Chondrocyte (in vitro differentiated cells): ENCODE measurements around the gene CD99L2. TPM values are rescaled to one million over a fixed set of nuclear protein-coding genes. Genes with fewer than 3 reads are reported as not detected.

ENCODE experiments used
- DNase-seq: peaks from one replicate; pipeline ENCODE4 v3.0.0; 2021; ENCODE audit warnings: mixed read lengths, low spot score
- H3K27ac Mint-ChIP-seq: one replicate; pipeline ENCODE4 v1.8.0; 2021; ENCODE audit warnings: mild to moderate bottlenecking, moderate library complexity, mixed read lengths; ENCODE audit not compliant: unreplicated experiment
- H3K27me3 Mint-ChIP-seq: 2 replicates; pipeline ENCODE4 v1.8.0; 2021; ENCODE audit warnings: low read depth, mixed read lengths
- H3K36me3 Mint-ChIP-seq: 2 replicates; pipeline ENCODE4 v1.8.0; 2021; ENCODE audit warnings: low read depth, mixed read lengths
- H3K4me1 Mint-ChIP-seq: 2 replicates; pipeline ENCODE4 v1.8.0; 2021; ENCODE audit warnings: low read depth, mild to moderate bottlenecking, mixed read lengths
- H3K4me3 Mint-ChIP-seq: one replicate; pipeline ENCODE4 v1.8.0; 2021; ENCODE audit warnings: mild to moderate bottlenecking, moderate library complexity, mixed read lengths; ENCODE audit not compliant: unreplicated experiment
- H3K9me3 Mint-ChIP-seq: 2 replicates; pipeline ENCODE4 v1.8.0; 2021; ENCODE audit warnings: low read depth, mixed read lengths
- CTCF ChIP-seq: fragments of 200-600 bp; sonication (generic); IDR thresholded peaks from 2 replicates; pipeline ENCODE4 v1.5.0; 2021; ENCODE audit warnings: antibody characterized with exemption, mild to moderate bottlenecking, moderate library complexity
- total RNA-seq: library from RNA; stranded (reverse); gene quantifications from 3 replicates; pipeline ENCODE4 v1.2.1, GENCODE V29; 2021

Gene CD99L2
- total RNA-seq, 1 donor from 2014 or later: 82.1 TPM

DNA sequence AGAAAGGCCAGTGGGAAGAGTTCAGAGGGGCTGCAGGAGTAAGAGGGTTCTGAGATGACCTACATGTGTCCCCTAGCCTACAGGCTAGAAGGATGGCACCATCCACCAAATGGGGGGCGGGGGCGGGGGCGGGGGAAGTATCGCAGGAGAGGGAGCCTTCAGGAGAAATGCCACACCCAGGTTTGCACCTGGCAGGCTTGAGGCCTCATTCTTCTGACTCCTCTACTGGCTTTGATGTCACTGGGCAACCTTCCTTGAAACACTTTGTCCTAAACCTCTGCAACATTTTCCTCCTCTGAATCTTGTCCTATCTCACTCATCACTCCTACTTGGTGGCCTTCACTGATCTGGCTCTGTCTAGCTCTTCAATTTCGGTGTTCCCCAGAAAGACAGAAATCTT, 24.0 kb downstream of the CD99L2 start:
- no peak overlapping the region for H3K27ac Mint-ChIP-seq
- no peaks in the 10 kb centered on the region for H3K27me3 Mint-ChIP-seq
- H3K9me3 Mint-ChIP-seq: peaks cover 16% of the 10 kb centered on the region
- peaks cover 20% of the 10 kb centered on the region for H3K4me1 Mint-ChIP-seq
- H3K4me3 Mint-ChIP-seq: no peak overlapping the region
- peaks cover 4% of the 10 kb centered on the region for H3K36me3 Mint-ChIP-seq
- no peak for TF ChIP-seq CTCF
- DNase-seq: no peak

GRCh38 chrX:150873616-150874015, 24.9 kb downstream of the CD99L2 start:
- no peak overlapping the region for H3K4me3 Mint-ChIP-seq
- H3K4me1 Mint-ChIP-seq: peaks cover 20% of the 10 kb centered on the region
- H3K27ac Mint-ChIP-seq: no peak overlapping the region
- peaks cover 4% of the 10 kb centered on the region for H3K36me3 Mint-ChIP-seq
- no peak for TF ChIP-seq CTCF
- no peaks in the 10 kb centered on the region for H3K27me3 Mint-ChIP-seq
- DNase-seq: no peak
- H3K9me3 Mint-ChIP-seq: peaks cover 16% of the 10 kb centered on the region

DNA sequence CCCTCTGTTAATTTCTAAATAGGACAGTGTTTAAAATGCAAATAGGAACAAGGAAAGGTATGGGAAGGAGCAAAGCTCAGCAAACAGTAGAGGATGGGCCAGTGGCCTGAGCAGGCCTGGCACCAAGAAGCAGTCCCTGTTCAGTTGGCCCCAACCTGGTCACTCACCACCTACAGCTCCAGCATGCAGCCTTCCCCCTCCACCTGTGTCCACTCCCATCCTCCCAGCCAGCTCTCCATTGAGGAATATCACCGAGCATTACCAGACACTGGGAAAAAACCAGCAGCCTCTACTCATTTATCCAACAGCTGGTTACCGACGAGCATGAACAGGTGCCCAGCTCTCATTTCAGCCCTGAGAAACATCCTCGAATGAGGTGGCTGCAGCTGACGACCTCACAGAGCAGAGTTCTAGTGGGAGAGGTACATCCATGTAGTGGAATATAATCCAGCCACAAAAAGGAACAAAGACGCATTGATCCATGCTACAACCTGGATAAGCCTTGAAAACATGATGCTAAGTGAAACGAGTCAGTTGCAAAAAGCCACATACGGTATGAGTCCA, 25.6 kb downstream of the CD99L2 start:
- H3K4me3 Mint-ChIP-seq: no peak overlapping the region
- H3K27ac Mint-ChIP-seq: no peak overlapping the region
- peaks cover 20% of the 10 kb centered on the region for H3K4me1 Mint-ChIP-seq
- TF ChIP-seq CTCF: no peak
- peaks cover 16% of the 10 kb centered on the region for H3K9me3 Mint-ChIP-seq
- H3K27me3 Mint-ChIP-seq: no peaks in the 10 kb centered on the region
- H3K36me3 Mint-ChIP-seq: peaks cover 4% of the 10 kb centered on the region
- DNase-seq: no peak

DNA sequence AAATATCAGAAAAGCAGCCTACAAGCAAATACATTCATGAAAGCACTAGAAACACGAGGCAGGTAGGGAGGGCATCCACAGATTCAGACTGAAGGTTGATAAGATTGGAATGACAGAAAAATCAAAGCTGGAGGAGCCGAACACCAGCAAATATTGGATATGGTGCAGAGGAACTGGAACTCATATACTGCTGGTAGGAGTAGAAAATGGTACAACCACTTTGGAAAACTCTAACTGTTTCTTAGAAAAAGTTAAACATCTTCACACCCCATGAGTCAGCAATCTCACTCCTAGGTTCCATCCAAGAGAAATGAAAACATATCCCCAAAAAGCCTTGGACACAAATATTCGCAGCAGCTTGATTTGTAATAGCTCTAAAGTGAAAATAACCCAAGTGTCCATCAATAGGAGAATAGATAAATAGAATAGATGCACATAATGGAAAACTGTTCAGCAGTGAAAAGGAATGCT, 27.1 kb downstream of the CD99L2 start:
- H3K36me3 Mint-ChIP-seq: peaks cover 4% of the 10 kb centered on the region
- H3K9me3 Mint-ChIP-seq: peaks cover 16% of the 10 kb centered on the region
- no peak overlapping the region for H3K4me3 Mint-ChIP-seq
- no peak overlapping the region for H3K27ac Mint-ChIP-seq
- no peak for DNase-seq
- H3K4me1 Mint-ChIP-seq: peaks cover 20% of the 10 kb centered on the region
- H3K27me3 Mint-ChIP-seq: no peaks in the 10 kb centered on the region
- TF ChIP-seq CTCF: no peak

DNA sequence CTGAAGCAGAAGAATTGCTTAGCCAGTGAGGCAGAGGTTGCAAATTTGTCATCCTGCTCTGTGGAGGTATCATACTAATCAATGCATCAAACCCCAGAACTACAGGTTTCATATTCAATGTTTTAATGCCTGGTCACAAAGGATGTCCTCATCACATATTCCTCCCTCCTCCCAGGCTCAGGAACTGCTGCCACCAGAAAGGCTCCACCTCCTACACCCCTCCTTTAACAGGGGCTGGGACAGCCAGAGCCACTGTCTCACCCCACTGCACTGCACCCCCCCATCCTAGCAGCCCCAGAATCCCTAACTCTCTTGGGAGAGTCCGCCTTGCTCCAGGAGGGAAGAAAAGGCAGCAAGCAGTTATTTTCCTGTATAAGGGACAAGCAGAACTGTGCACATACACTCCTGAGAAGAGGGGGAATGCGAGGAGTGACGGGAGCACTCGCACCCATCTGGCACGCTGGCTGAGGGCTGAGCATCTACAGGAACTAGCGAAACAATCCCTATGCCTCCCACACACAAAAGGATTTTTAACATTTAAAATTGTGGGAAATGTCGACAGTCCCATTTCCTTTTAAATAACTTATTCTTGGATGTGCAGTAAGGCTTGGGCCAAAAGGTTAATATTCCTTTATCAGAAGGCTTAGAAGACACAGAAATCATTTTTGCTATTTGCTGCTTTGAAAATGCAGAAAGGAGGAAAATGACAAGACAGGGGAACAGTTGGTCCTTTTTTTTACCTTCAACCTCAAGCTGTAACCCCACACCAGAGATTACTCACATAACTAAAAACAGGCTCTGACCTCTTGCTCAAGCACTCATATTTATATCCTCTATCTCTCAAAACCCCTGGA, 27.8 kb downstream of the CD99L2 start:
- TF ChIP-seq CTCF: no peak
- Mint-ChIP-seq H3K27me3 (no peaks in the 10 kb centered on the region), H3K27ac (no peak overlapping the region), H3K4me1 (peaks cover 20% of the 10 kb centered on the region), H3K36me3 (peaks cover 2% of the 10 kb centered on the region), H3K4me3 (no peak overlapping the region), H3K9me3 (peaks cover 13% of the 10 kb centered on the region)
- no peak for DNase-seq
